DOHH2 (cell line): ENCODE data around the gene CARHSP1.

Source experiments
- CTCF ChIP-seq: fragments of 200-600 bp; sonication (generic); IDR thresholded peaks from one replicate; pipeline ENCODE4 v1.5.1; 2014; ENCODE audit warnings: antibody characterized with exemption, mild to moderate bottlenecking, low read depth, low read length; ENCODE audit not compliant: poor library complexity, severe bottlenecking
- EZH2phosphoT487 ChIP-seq: fragments of 200-600 bp; sonication (generic); IDR thresholded peaks from 2 replicates; pipeline ENCODE4 v1.6.1; 2017; ENCODE audit warnings: borderline replicate concordance, mild to moderate bottlenecking, antibody characterized with exemption, low read length, moderate library complexity, mixed read lengths

- TF ChIP-seq CTCF (no peak), EZH2phosphoT487 (no peak)
Measured at GRCh38 chr16:8880839-8881510, 12.2 kb upstream of the CARHSP1 start.
